Fibroblast of lung (primary cell): ENCODE data around the gene KSR2. TPM values are rescaled to one million over a fixed set of nuclear protein-coding genes. Genes with fewer than 3 reads are reported as not detected.

Experiments
- DNase-seq, 2 donors: peaks; one replicate each; pipeline versions ENCODE4 v3.0.0 to v3.0.0-alpha.2; 2010; ENCODE audit warnings: low read depth in 2 of 2
- H2AFZ ChIP-seq: 2 replicates; pipeline ENCODE4 v1.5.1; 2012; ENCODE audit warnings: low read length, control low read depth, inconsistent platforms
- H3K27ac ChIP-seq: 2 replicates; pipeline ENCODE4 v1.5.1; 2011; ENCODE audit warnings: low read length, control low read depth; ENCODE audit not compliant: insufficient read depth
- H3K27me3 ChIP-seq: 2 replicates; pipeline ENCODE4 v1.5.1; 2011; ENCODE audit warnings: mild to moderate bottlenecking, low read length; ENCODE audit not compliant: control insufficient read depth, insufficient read depth
- H3K36me3 ChIP-seq: 2 replicates; pipeline ENCODE4 v1.5.1; 2011; ENCODE audit warnings: low read length; ENCODE audit not compliant: control insufficient read depth, insufficient read depth
- H3K4me1 ChIP-seq: 2 replicates; pipeline ENCODE4 v1.5.1; 2011; ENCODE audit warnings: low read length; ENCODE audit not compliant: control insufficient read depth, insufficient read depth; ENCODE audit errors: extremely low read depth
- H3K4me2 ChIP-seq: 2 replicates; pipeline ENCODE4 v1.5.1; 2011; ENCODE audit warnings: low read length, control low read depth; ENCODE audit not compliant: insufficient read depth; ENCODE audit errors: extremely low read depth
- H3K4me3 ChIP-seq, 4 experiments: fragments of 200-600 bp in 1 of 4; sonication (generic) in 1 of 4; replicated peaks in 1 of 4; 2 replicates each; pipeline ENCODE4 v1.5.1; 2011 to 2016; ENCODE audit warnings: low read length in 4 of 4, low read depth in 3 of 4, mild to moderate bottlenecking in 3 of 4, control low read depth in 2 of 4, inconsistent platforms in 1 of 4, mixed read lengths in 1 of 4; ENCODE audit not compliant: insufficient read depth in 1 of 4; ENCODE audit errors: control extremely low read depth in 1 of 4
- H3K79me2 ChIP-seq: 2 replicates; pipeline ENCODE4 v1.5.1; 2012; ENCODE audit warnings: mild to moderate bottlenecking, low read length, inconsistent platforms; ENCODE audit not compliant: control insufficient read depth, insufficient read depth
- H3K9ac ChIP-seq: 2 replicates; pipeline ENCODE4 v1.5.1; 2011; ENCODE audit warnings: mild to moderate bottlenecking, low read length, control low read depth; ENCODE audit not compliant: insufficient read depth
- H3K9me3 ChIP-seq: 2 replicates; pipeline ENCODE4 v1.5.1; 2012; ENCODE audit warnings: low read depth, low read length; ENCODE audit not compliant: control insufficient read depth, insufficient read depth
- H4K20me1 ChIP-seq: 2 replicates; pipeline ENCODE4 v1.5.1; 2011; ENCODE audit warnings: low read length; ENCODE audit not compliant: control insufficient read depth, insufficient read depth; ENCODE audit errors: extremely low read depth
- EZH2 ChIP-seq: IDR thresholded peaks from 2 replicates; pipeline ENCODE4 v1.5.1; 2012; ENCODE audit warnings: low read length, control low read depth, mild to moderate bottlenecking; ENCODE audit errors: missing control alignments
- polyA plus RNA-seq, 2 donors: library from polyadenylated mRNA; depleted of rRNA in 1 of 2; stranded (reverse) in 1 of 2; unstranded in 1 of 2; fragments of >200 nt; gene quantifications; 2 replicates each; pipeline ENCODE4 v1.2.1, GENCODE V29; 2011 to 2012; ENCODE audit warnings: missing spikeins in 1 of 2
- total RNA-seq: library from RNA; depleted of rRNA; stranded (reverse); fragments of >200 nt; gene quantifications from 2 replicates; pipeline ENCODE4 v1.2.1, GENCODE V29; 2014
- TF ChIP-seq, protein P1 (sequence below), 2 donors: IDR thresholded peaks in 1 of 2; conservative IDR thresholded peaks in 1 of 2; 1 replicate in 1 of 2; 2 replicates in 1 of 2; pipeline ENCODE4 v1.5.1; 2011 to 2012; ENCODE audit warnings: low read length in 2 of 2, control low read depth in 1 of 2, inconsistent platforms in 1 of 2, low read depth in 1 of 2, mild to moderate bottlenecking in 1 of 2

KSR2 gene
- total and polyA plus RNA-seq, 2 donors (not counting 1 experiment from before 2014, with no cell fraction given) = not detected

- Histone ChIP-seq H3K4me3 (no peak overlapping the region), H3K4me2 (no peak overlapping the region), H3K4me1 (no peaks in the 10 kb centered on the region), H2AFZ (no peak overlapping the region), H3K27ac (no peak overlapping the region), H3K27me3 (no peaks in the 10 kb centered on the region), H3K79me2 (no peaks in the 10 kb centered on the region), H3K9ac (no peak overlapping the region), H3K9me3 (no peaks in the 10 kb centered on the region), H4K20me1 (no peaks in the 10 kb centered on the region), H3K36me3 (no peaks in the 10 kb centered on the region)
- no peak for TF ChIP-seq EZH2
- TF ChIP-seq, protein P1, sequence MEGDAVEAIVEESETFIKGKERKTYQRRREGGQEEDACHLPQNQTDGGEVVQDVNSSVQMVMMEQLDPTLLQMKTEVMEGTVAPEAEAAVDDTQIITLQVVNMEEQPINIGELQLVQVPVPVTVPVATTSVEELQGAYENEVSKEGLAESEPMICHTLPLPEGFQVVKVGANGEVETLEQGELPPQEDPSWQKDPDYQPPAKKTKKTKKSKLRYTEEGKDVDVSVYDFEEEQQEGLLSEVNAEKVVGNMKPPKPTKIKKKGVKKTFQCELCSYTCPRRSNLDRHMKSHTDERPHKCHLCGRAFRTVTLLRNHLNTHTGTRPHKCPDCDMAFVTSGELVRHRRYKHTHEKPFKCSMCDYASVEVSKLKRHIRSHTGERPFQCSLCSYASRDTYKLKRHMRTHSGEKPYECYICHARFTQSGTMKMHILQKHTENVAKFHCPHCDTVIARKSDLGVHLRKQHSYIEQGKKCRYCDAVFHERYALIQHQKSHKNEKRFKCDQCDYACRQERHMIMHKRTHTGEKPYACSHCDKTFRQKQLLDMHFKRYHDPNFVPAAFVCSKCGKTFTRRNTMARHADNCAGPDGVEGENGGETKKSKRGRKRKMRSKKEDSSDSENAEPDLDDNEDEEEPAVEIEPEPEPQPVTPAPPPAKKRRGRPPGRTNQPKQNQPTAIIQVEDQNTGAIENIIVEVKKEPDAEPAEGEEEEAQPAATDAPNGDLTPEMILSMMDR (conservative IDR thresholded peaks at IDR 0.05 in 1 of 2, IDR thresholded peaks at IDR 0.05 in 1 of 2; ENCODE audit: low read depth in 1 of 2, low read length in 2 of 2) = no peak
- DNase-seq = no peak
Measured at GRCh38 chr12:117576053-117576452, 392.7 kb downstream of the KSR2 start.

DNA sequence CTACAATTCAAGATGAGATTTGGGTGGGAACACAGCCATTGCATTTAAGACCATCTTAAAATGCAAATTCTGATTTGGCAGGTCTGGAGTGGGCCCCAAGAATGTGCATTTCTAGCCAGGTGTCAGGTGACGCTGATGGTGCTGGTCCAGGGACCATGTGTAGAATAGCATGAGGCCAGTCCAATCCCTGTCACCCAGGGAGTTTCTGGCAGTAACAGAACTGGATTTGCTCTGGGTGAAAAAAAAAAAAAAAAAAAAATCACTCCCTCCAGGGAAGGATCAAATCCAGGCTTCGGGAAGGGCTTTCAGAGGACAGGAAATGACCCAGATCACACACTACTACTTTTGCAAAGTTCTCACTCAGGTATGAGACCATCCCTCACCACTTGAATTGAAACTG lies 394.1 kb downstream of the KSR2 start:
- H3K27me3 ChIP-seq = no peaks in the 10 kb centered on the region
- H3K36me3 ChIP-seq = no peaks in the 10 kb centered on the region
- H3K4me2 ChIP-seq = no peak overlapping the region
- H3K9me3 ChIP-seq = no peaks in the 10 kb centered on the region
- H3K79me2 ChIP-seq = no peaks in the 10 kb centered on the region
- H3K9ac ChIP-seq = no peak overlapping the region
- H3K4me1 ChIP-seq = no peaks in the 10 kb centered on the region
- no peak for DNase-seq
- TF ChIP-seq EZH2 = no peak
- TF ChIP-seq, protein P1 (conservative IDR thresholded peaks at IDR 0.05 in 1 of 2, IDR thresholded peaks at IDR 0.05 in 1 of 2; ENCODE audit: low read depth in 1 of 2, low read length in 2 of 2) = no peak
- no peak overlapping the region for H2AFZ ChIP-seq
- H4K20me1 ChIP-seq = no peaks in the 10 kb centered on the region
- no peak overlapping the region for H3K27ac ChIP-seq
- H3K4me3 ChIP-seq = no peak overlapping the region

DNA sequence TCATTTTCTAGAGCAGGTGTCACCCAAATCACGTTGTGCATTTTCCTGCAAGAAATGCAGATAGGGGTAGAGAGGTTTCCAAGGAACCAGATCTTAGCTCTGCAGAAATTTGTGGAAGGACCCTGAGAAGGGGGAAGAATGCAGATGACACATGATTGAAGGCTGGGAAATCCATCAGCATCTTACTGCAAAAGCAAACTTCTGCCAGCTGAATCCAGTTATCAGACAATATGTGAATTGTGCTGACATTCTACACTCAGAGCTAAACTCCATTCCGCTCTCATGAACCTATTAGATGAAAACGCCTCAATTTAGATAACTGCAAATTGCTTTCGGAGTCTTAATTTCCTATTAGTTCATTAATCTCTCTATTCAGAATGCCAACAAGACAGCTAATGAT lies 396.0 kb downstream of the KSR2 start:
- H3K36me3 ChIP-seq = no peaks in the 10 kb centered on the region
- DNase-seq = no peak
- no peak overlapping the region for H3K9ac ChIP-seq
- no peaks in the 10 kb centered on the region for H3K9me3 ChIP-seq
- no peak overlapping the region for H3K4me3 ChIP-seq
- H3K4me2 ChIP-seq = no peak overlapping the region
- H4K20me1 ChIP-seq = no peaks in the 10 kb centered on the region
- H3K79me2 ChIP-seq = no peaks in the 10 kb centered on the region
- TF ChIP-seq, protein P1 (conservative IDR thresholded peaks at IDR 0.05 in 1 of 2, IDR thresholded peaks at IDR 0.05 in 1 of 2; ENCODE audit: low read depth in 1 of 2, low read length in 2 of 2) = no peak
- no peak for TF ChIP-seq EZH2
- H3K27ac ChIP-seq = no peak overlapping the region
- no peaks in the 10 kb centered on the region for H3K27me3 ChIP-seq
- H3K4me1 ChIP-seq = no peaks in the 10 kb centered on the region
- H2AFZ ChIP-seq = no peak overlapping the region
